Left lung (tissue), 10 donors: Measurements from ENCODE around the gene CD274. TPM values are rescaled to one million over a fixed set of nuclear protein-coding genes. Genes with fewer than 3 reads are reported as not detected.

ENCODE experiments used
- ATAC-seq: fragments of 200-7000 bp; cut with Tn5 transposase; one replicate; pipeline ENCODE4 v1.9.1; 2020; ENCODE audit warnings: moderate library complexity
- DNase-seq, 4 donors: peaks; one replicate each; pipeline ENCODE4 v3.0.0-alpha.2; 2013 to 2020
- H3K27ac ChIP-seq, 2 donors: fragments of 200-600 bp; sonication (generic) in 1 of 2; one replicate each; pipeline versions ENCODE4 v1.5.0 to v1.8.0; 2020 to 2021
- H3K27me3 ChIP-seq, 2 donors: fragments of 200-600 bp; sonication (generic) in 1 of 2; one replicate each; pipeline versions ENCODE4 v1.5.0 to v1.8.0; 2020 to 2021
- H3K36me3 ChIP-seq, 2 donors: fragments of 200-600 bp; sonication (generic) in 1 of 2; one replicate each; pipeline versions ENCODE4 v1.5.0 to v1.8.0; 2020 to 2021
- H3K4me1 ChIP-seq, 2 donors: fragments of 200-600 bp; one replicate each; pipeline ENCODE4 v1.8.0; 2021
- H3K4me3 ChIP-seq, 2 donors: fragments of 200-600 bp; sonication (generic) in 1 of 2; one replicate each; pipeline versions ENCODE4 v1.5.0 to v1.8.0; 2020 to 2021; ENCODE audit warnings: mild to moderate bottlenecking in 1 of 2
- H3K9me3 ChIP-seq, 2 donors: fragments of 200-600 bp; sonication (generic) in 1 of 2; one replicate each; pipeline versions ENCODE4 v1.5.0 to v1.8.0; 2020 to 2021
- CTCF ChIP-seq, 2 donors: fragments of 200-600 bp; sonication (generic) in 1 of 2; IDR thresholded peaks; one replicate each; pipeline versions ENCODE4 v1.5.0 to v1.8.0; 2021; ENCODE audit warnings: antibody characterized with exemption in 2 of 2
- intact Hi-C, 2 donors: fragments of 100-400 bp; cut with DNase I; formaldehyde crosslinking; loops; one replicate each; pipeline versions ENCODE4 v1.11.2 to v1.14.2; 2022
- polyA plus RNA-seq, 6 donors: library from polyadenylated mRNA; unstranded; fragments of 120-200 nt; gene quantifications; one replicate each; pipeline ENCODE4 v1.2.1, GENCODE V29; 2013; ENCODE audit not compliant: insufficient read length in 6 of 6
- total RNA-seq, 2 donors: library from RNA; stranded (reverse); fragmentation: NEBNext Ultra II Directional; extraction: Animal tissue kit (Norgen Biotek cat#: 25700); gene quantifications; one replicate each; pipeline ENCODE4 v1.2.1, GENCODE V29; 2021
- donor health status: DM: no; HTN: yes; CAD: no.
- donor health status: DM: no; HTN: no; CAD: no.

The CD274 gene
- total and polyA plus RNA-seq, 8 donors, result 0.24 to 21.1 (median 1.2) TPM

GRCh38 chr9:5419987-5420386 is 30.4 kb upstream of the CD274 start:
- ATAC-seq (no peak), DNase-seq (no peak)
- Histone ChIP-seq H3K4me3 (no peak overlapping the region), H3K9me3 (no peaks in the 10 kb centered on the region), H3K4me1 (no peaks in the 10 kb centered on the region), H3K27me3 (no peaks in the 10 kb centered on the region), H3K27ac (no peak overlapping the region), H3K36me3 (peaks cover 0 to 11% of the 10 kb centered on the region in 2 donors)
- intact Hi-C loops, result loop anchor here in 1 of 2 donors (10.0 kb wide), 1 partner anchor 235 kb away; the partner anchor contains the start of gene INSL6
- no peak for TF ChIP-seq CTCF (IDR thresholded peaks at IDR 0.05)

- Histone ChIP-seq H3K9me3 (no peaks in the 10 kb centered on the region), H3K27me3 (no peaks in the 10 kb centered on the region), H3K4me3 (no peak overlapping the region), H3K27ac (no peak overlapping the region), H3K36me3 (peaks cover 0 to 11% of the 10 kb centered on the region in 2 donors), H3K4me1 (no peaks in the 10 kb centered on the region)
- no peak for TF ChIP-seq CTCF (IDR thresholded peaks at IDR 0.05)
- no peak for ATAC-seq
- intact Hi-C loops, result loop anchor here in 1 of 2 donors (10.0 kb wide), 1 partner anchor 236 kb away; the partner anchor contains the start of gene INSL6
- DNase-seq, result no peak
These were observed 29.2 kb upstream of the CD274 start for GRCh38 chr9:5421163-5421562.

GRCh38 chr9:5422276-5422675 is 28.1 kb upstream of the CD274 start:
- Histone ChIP-seq H3K9me3 (no peaks in the 10 kb centered on the region), H3K27ac (no peak overlapping the region), H3K27me3 (no peaks in the 10 kb centered on the region), H3K4me1 (no peaks in the 10 kb centered on the region), H3K36me3 (peaks cover 0 to 11% of the 10 kb centered on the region in 2 donors), H3K4me3 (no peak overlapping the region)
- no peak for TF ChIP-seq CTCF (IDR thresholded peaks at IDR 0.05)
- intact Hi-C loops, result loop anchor here in 1 of 2 donors (10.0 kb wide), 1 partner anchor 237 kb away; the partner anchor contains the start of gene INSL6
- ATAC-seq (no peak), DNase-seq (no peak)

- DNase-seq (no peak), ATAC-seq (peak; percentile 47)
- no peak overlapping the region for H3K4me3 ChIP-seq
- TF ChIP-seq CTCF (IDR thresholded peaks at IDR 0.05), result peak; percentile 31 to 40
- H3K27ac ChIP-seq, result no peak overlapping the region
- H3K27me3 ChIP-seq, result no peaks in the 10 kb centered on the region
- H3K4me1 ChIP-seq, result no peaks in the 10 kb centered on the region
- no peaks in the 10 kb centered on the region for H3K36me3 ChIP-seq
- intact Hi-C loops, result loop anchor here in 1 of 2 donors (10.0 kb wide), 1 partner anchor 240 kb away; the partner anchor contains the start of gene INSL6
- no peaks in the 10 kb centered on the region for H3K9me3 ChIP-seq
These were observed 25.2 kb upstream of the CD274 start for GRCh38 chr9:5425006-5425628.

GRCh38 chr9:5427005-5427404 is 23.3 kb upstream of the CD274 start:
- no peak overlapping the region for H3K27ac ChIP-seq
- no peak for TF ChIP-seq CTCF (IDR thresholded peaks at IDR 0.05)
- H3K36me3 ChIP-seq, result peaks cover 0 to 9% of the 10 kb centered on the region in 2 donors
- no peak overlapping the region for H3K4me3 ChIP-seq
- ATAC-seq, result no peak
- no peaks in the 10 kb centered on the region for H3K4me1 ChIP-seq
- no peak for DNase-seq
- H3K9me3 ChIP-seq, result no peaks in the 10 kb centered on the region
- intact Hi-C loops, result loop anchor here in 1 of 2 donors (10.0 kb wide), 1 partner anchor 242 kb away; the partner anchor contains the start of gene INSL6
- no peaks in the 10 kb centered on the region for H3K27me3 ChIP-seq
